OCI-LY1 (cell line): ENCODE data around the gene BEAN1.

Source experiments
- H2AFZ ChIP-seq: fragments of 200-600 bp; sonication (generic), shearing (Covaris generic); 2 replicates; pipeline ENCODE4 v1.6.0; 2014; ENCODE audit warnings: antibody characterized with exemption, mild to moderate bottlenecking, low read length
- H3F3A ChIP-seq: fragments of 200-600 bp; sonication (generic), shearing (Covaris generic); 2 replicates; pipeline ENCODE4 v1.6.0; 2014; ENCODE audit warnings: mild to moderate bottlenecking, antibody characterized with exemption, low read length, moderate library complexity; ENCODE audit not compliant: insufficient read depth
- H3K27ac ChIP-seq: fragments of 200-600 bp; sonication (generic); 2 replicates; pipeline ENCODE4 v1.5.1; 2014; ENCODE audit warnings: low read length, mixed run types, mild to moderate bottlenecking, low read depth; ENCODE audit not compliant: poor library complexity, severe bottlenecking
- H3K27me3 ChIP-seq: fragments of 200-600 bp; sonication (generic); 2 replicates; pipeline ENCODE4 v1.6.0; 2014; ENCODE audit warnings: antibody characterized with exemption, mild to moderate bottlenecking, low read length, moderate library complexity; ENCODE audit not compliant: insufficient read depth
- H3K36me3 ChIP-seq: fragments of 200-600 bp; sonication (generic); 2 replicates; pipeline ENCODE4 v1.6.1; 2014; ENCODE audit warnings: mild to moderate bottlenecking, antibody characterized with exemption, low read length, moderate library complexity, mixed read lengths; ENCODE audit not compliant: insufficient read depth
- H3K4me1 ChIP-seq: fragments of 200-600 bp; sonication (generic); 2 replicates; pipeline ENCODE4 v1.5.1; 2014; ENCODE audit warnings: mild to moderate bottlenecking, low read length, moderate library complexity; ENCODE audit not compliant: insufficient read depth, severe bottlenecking
- H3K4me2 ChIP-seq: fragments of 200-600 bp; sonication (generic), shearing (Covaris generic); 2 replicates; pipeline ENCODE4 v1.6.1; 2014; ENCODE audit warnings: low read length
- H3K4me3 ChIP-seq: fragments of 200-600 bp; sonication (generic); 2 replicates; pipeline ENCODE4 v1.5.1; 2014; ENCODE audit warnings: low read length, low read depth, mild to moderate bottlenecking, mixed read lengths; ENCODE audit not compliant: poor library complexity, severe bottlenecking
- H3K79me2 ChIP-seq: fragments of 200-600 bp; shearing (Covaris generic); 2 replicates; pipeline ENCODE4 v1.6.1; 2016; ENCODE audit warnings: mixed run types, low read length, mixed read lengths; ENCODE audit not compliant: insufficient read depth
- H3K9ac ChIP-seq: fragments of 200-600 bp; sonication (generic), shearing (Covaris generic); 2 replicates; pipeline ENCODE4 v1.6.1; 2014; ENCODE audit warnings: mild to moderate bottlenecking, low read length, mixed read lengths
- H3K9me2 ChIP-seq: fragments of 200-600 bp; sonication (generic), shearing (Covaris generic); 2 replicates; pipeline ENCODE4 v1.6.1; 2014; ENCODE audit warnings: low read depth, mild to moderate bottlenecking, low read length, mixed read lengths
- H3K9me3 ChIP-seq: fragments of 200-600 bp; shearing (Covaris generic); 2 replicates; pipeline ENCODE4 v1.6.1; 2014; ENCODE audit warnings: low read length, mixed read lengths
- H4K20me1 ChIP-seq: fragments of 200-600 bp; sonication (generic), shearing (Covaris generic); 2 replicates; pipeline ENCODE4 v1.6.0; 2016; ENCODE audit warnings: mild to moderate bottlenecking, low read length; ENCODE audit not compliant: insufficient read depth
- CTCF ChIP-seq: fragments of 200-600 bp; sonication (generic), shearing (Covaris generic); IDR thresholded peaks from 2 replicates; pipeline ENCODE4 v1.5.1; 2017; ENCODE audit warnings: mild to moderate bottlenecking, antibody characterized with exemption, low read length, moderate library complexity, mixed read lengths
- EZH2 ChIP-seq: fragments of 200-600 bp; sonication (generic), shearing (Covaris generic); IDR thresholded peaks from 2 replicates; pipeline ENCODE4 v1.8.0; 2017; ENCODE audit warnings: borderline replicate concordance, mixed run types, mild to moderate bottlenecking, antibody characterized with exemption, low read length, moderate library complexity, mixed read lengths

BEAN1 gene

GRCh38 chr16:66455970-66456369 is 28.9 kb downstream of the BEAN1 start:
- Histone ChIP-seq H3K9me3 (no peaks in the 10 kb centered on the region), H3K9me2 (no peaks in the 10 kb centered on the region), H3K36me3 (no peaks in the 10 kb centered on the region), H4K20me1 (no peaks in the 10 kb centered on the region), H3K27me3 (peaks cover 4% of the 10 kb centered on the region; the same call in 1 of the 2 replicates), H3K79me2 (no peaks in the 10 kb centered on the region), H3K4me1 (no peaks in the 10 kb centered on the region), H3F3A (no peaks in the 10 kb centered on the region), H3K4me2 (no peak overlapping the region), H2AFZ (no peak overlapping the region), H3K27ac (no peak overlapping the region), H3K4me3 (no peak overlapping the region), H3K9ac (no peak overlapping the region)
- TF ChIP-seq CTCF: no peak
- no peak for TF ChIP-seq EZH2

GRCh38 chr16:66457888-66458287 is 30.8 kb downstream of the BEAN1 start:
- Histone ChIP-seq H3F3A (no peaks in the 10 kb centered on the region), H3K36me3 (no peaks in the 10 kb centered on the region), H3K9me2 (no peaks in the 10 kb centered on the region), H3K79me2 (no peaks in the 10 kb centered on the region), H3K4me1 (no peaks in the 10 kb centered on the region), H2AFZ (no peak overlapping the region), H3K27me3 (no peaks in the 10 kb centered on the region), H3K4me2 (no peak overlapping the region), H3K9ac (no peak overlapping the region), H3K4me3 (no peak overlapping the region), H3K9me3 (no peaks in the 10 kb centered on the region), H4K20me1 (no peaks in the 10 kb centered on the region), H3K27ac (no peak overlapping the region)
- TF ChIP-seq EZH2 (no peak), CTCF (no peak)

GRCh38 chr16:66458292-66458691 is 31.2 kb downstream of the BEAN1 start:
- no peaks in the 10 kb centered on the region for H3K27me3 ChIP-seq
- no peak overlapping the region for H2AFZ ChIP-seq
- TF ChIP-seq CTCF: no peak
- TF ChIP-seq EZH2: no peak
- H3K4me1 ChIP-seq: no peaks in the 10 kb centered on the region
- H3K79me2 ChIP-seq: no peaks in the 10 kb centered on the region
- no peak overlapping the region for H3K27ac ChIP-seq
- no peak overlapping the region for H3K9ac ChIP-seq
- no peaks in the 10 kb centered on the region for H3K9me3 ChIP-seq
- H3K36me3 ChIP-seq: no peaks in the 10 kb centered on the region
- H3F3A ChIP-seq: no peaks in the 10 kb centered on the region
- no peaks in the 10 kb centered on the region for H4K20me1 ChIP-seq
- H3K4me2 ChIP-seq: no peak overlapping the region
- no peak overlapping the region for H3K4me3 ChIP-seq
- H3K9me2 ChIP-seq: no peaks in the 10 kb centered on the region
